ENCODE measurements around the gene WDR20. TPM values are rescaled to one million over a fixed set of nuclear protein-coding genes. Genes with fewer than 3 reads are reported as not detected.
A peak's percentile ranks its signal among the peaks of the same experiment; 100 is the strongest.

The WDR20 gene
- total and polyA plus RNA-seq, 10 of the 15 experiments (the other 5 are each of a cell fraction or from before 2014, with no cell fraction given), result 9.1 to 25.9 (median 18.4) TPM

DNA sequence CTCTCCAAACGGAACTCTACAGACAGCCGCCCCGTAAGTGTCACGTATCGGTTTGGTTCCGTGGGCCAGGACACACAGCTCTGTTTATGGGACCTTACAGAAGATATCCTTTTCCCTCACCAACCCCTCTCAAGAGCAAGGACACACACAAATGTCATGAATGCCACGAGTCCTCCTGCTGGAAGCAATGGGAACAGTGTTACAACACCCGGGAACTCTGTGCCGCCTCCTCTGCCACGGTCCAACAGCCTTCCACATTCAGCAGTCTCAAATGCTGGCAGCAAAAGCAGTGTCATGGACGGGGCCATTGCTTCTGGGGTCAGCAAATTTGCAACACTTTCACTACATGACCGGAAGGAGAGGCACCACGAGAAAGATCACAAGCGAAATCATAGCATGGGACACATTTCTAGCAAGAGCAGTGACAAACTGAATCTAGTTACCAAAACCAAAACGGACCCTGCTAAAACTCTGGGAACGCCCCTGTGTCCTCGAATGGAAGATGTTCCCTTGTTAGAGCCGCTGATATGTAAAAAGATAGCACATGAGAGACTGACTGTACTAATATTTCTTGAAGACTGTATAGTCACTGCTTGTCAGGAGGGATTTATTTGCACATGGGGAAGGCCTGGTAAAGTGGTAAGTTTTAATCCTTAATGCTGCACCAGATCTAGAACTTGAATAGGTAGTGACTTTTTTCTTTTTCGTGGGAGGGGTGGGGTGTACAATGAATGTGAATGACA is 69.7 kb downstream of the WDR20 start:
- CTCF ChIA-PET, result no interaction called here
- Histone ChIP-seq H3K27me3 (replicated peaks in 1 of 2; ENCODE audit: control insufficient read depth in 2 of 2, insufficient read depth in 2 of 2, low read length in 1 of 2) (no peaks in the 10 kb centered on the region), H4K20me1 (ENCODE audit: control insufficient read depth, insufficient read depth) (no peaks in the 10 kb centered on the region), H3K4me2 (ENCODE audit: control insufficient read depth, insufficient read depth) (no peak overlapping the region), H3K79me2 (ENCODE audit: control insufficient read depth, insufficient read depth, low read length) (no peaks in the 10 kb centered on the region), H3K4me1 (ENCODE audit: control insufficient read depth, insufficient read depth, low read length) (no peaks in the 10 kb centered on the region), H2AFZ (ENCODE audit: control insufficient read depth, low read depth, low read length) (no peak overlapping the region), H3K9me3 (replicated peaks; ENCODE audit: control insufficient read depth, insufficient read depth, low read length) (no peaks in the 10 kb centered on the region), H3K36me3 (ENCODE audit: control insufficient read depth in 2 of 2, insufficient read depth in 2 of 2, low read length in 1 of 2) (peaks cover 15 to 16% of the 10 kb centered on the region in 2 experiments), H3K27ac (ENCODE audit: control insufficient read depth, insufficient read depth) (no peak overlapping the region), H3K4me3 (no peak overlapping the region), H3K9ac (ENCODE audit: control insufficient read depth, insufficient read depth, low read length) (no peak overlapping the region)
- FAIRE-seq (peak; percentile 56), DNase-seq (ENCODE audit: low read depth, low spot score) (no peak), ATAC-seq (no peak)
- intact Hi-C loops (cut with micrococcal nuclease; ENCODE audit: unreplicated experiment) (no loop called here), in situ Hi-C loops (cut with MboI) (no loop called here)
- SMC1A ChIA-PET (ENCODE audit: uncharacterized antibody, unreplicated experiment), result no interaction called here
- no TSS peak for BruUV-seq (replicated peaks)
- WGBS (ENCODE audit: insufficient coverage, insufficient replicate concordance, low lambda C conversion rate, missing lambda C conversion rate), result 92% methylated on average over 19 of the region's 19 CpGs
- POLR2A ChIA-PET, result no interaction called here
- RAD21 ChIA-PET (ENCODE audit: unreplicated experiment), result no interaction called here
- TF ChIP-seq, protein P1, sequence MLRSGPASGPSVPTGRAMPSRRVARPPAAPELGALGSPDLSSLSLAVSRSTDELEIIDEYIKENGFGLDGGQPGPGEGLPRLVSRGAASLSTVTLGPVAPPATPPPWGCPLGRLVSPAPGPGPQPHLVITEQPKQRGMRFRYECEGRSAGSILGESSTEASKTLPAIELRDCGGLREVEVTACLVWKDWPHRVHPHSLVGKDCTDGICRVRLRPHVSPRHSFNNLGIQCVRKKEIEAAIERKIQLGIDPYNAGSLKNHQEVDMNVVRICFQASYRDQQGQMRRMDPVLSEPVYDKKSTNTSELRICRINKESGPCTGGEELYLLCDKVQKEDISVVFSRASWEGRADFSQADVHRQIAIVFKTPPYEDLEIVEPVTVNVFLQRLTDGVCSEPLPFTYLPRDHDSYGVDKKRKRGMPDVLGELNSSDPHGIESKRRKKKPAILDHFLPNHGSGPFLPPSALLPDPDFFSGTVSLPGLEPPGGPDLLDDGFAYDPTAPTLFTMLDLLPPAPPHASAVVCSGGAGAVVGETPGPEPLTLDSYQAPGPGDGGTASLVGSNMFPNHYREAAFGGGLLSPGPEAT (IDR thresholded peaks at IDR 0.05; ENCODE audit: low read depth), result no peak
- TF ChIP-seq MYC (IDR thresholded peaks at IDR 0.05; ENCODE audit: insufficient read depth, insufficient read length, insufficient replicate concordance, low read length, severe bottlenecking), result no peak
- no peak for TF ChIP-seq CBFB (IDR thresholded peaks at IDR 0.05; ENCODE audit: low read depth)
- TF ChIP-seq ASH2L (IDR thresholded peaks at IDR 0.05; ENCODE audit: borderline replicate concordance, low read depth), result no peak
- no peak for TF ChIP-seq FOXM1 (IDR thresholded peaks at IDR 0.05; ENCODE audit: low read depth, low read length)
- TF ChIP-seq EED (IDR thresholded peaks at IDR 0.05; ENCODE audit: low read depth), result no peak
- no peak for TF ChIP-seq EP300 (IDR thresholded peaks at IDR 0.05; ENCODE audit: borderline replicate concordance in 1 of 2, control insufficient read depth in 1 of 2, low read depth in 2 of 2, low read length in 2 of 2)
- TF ChIP-seq POU2F2 (IDR thresholded peaks at IDR 0.05; ENCODE audit: borderline replicate concordance, low read depth, low read length), result no peak
- TF ChIP-seq, protein P2, sequence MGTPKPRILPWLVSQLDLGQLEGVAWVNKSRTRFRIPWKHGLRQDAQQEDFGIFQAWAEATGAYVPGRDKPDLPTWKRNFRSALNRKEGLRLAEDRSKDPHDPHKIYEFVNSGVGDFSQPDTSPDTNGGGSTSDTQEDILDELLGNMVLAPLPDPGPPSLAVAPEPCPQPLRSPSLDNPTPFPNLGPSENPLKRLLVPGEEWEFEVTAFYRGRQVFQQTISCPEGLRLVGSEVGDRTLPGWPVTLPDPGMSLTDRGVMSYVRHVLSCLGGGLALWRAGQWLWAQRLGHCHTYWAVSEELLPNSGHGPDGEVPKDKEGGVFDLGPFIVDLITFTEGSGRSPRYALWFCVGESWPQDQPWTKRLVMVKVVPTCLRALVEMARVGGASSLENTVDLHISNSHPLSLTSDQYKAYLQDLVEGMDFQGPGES (IDR thresholded peaks at IDR 0.05), result no peak
- TF ChIP-seq, protein P3, sequence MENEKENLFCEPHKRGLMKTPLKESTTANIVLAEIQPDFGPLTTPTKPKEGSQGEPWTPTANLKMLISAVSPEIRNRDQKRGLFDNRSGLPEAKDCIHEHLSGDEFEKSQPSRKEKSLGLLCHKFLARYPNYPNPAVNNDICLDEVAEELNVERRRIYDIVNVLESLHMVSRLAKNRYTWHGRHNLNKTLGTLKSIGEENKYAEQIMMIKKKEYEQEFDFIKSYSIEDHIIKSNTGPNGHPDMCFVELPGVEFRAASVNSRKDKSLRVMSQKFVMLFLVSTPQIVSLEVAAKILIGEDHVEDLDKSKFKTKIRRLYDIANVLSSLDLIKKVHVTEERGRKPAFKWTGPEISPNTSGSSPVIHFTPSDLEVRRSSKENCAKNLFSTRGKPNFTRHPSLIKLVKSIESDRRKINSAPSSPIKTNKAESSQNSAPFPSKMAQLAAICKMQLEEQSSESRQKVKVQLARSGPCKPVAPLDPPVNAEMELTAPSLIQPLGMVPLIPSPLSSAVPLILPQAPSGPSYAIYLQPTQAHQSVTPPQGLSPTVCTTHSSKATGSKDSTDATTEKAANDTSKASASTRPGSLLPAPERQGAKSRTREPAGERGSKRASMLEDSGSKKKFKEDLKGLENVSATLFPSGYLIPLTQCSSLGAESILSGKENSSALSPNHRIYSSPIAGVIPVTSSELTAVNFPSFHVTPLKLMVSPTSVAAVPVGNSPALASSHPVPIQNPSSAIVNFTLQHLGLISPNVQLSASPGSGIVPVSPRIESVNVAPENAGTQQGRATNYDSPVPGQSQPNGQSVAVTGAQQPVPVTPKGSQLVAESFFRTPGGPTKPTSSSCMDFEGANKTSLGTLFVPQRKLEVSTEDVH (IDR thresholded peaks at IDR 0.05; ENCODE audit: low read depth, partially characterized antibody), result no peak
- no peak for TF ChIP-seq BACH1 (IDR thresholded peaks at IDR 0.05; ENCODE audit: borderline replicate concordance)
- TF ChIP-seq NKRF (conservative IDR thresholded peaks at IDR 0.05), result no peak
- TF ChIP-seq JUND (IDR thresholded peaks at IDR 0.05; ENCODE audit: low read depth, low read length), result no peak

All from GM12878 (cell line).